Measurements from ENCODE around the gene CLIC4.

DNA sequence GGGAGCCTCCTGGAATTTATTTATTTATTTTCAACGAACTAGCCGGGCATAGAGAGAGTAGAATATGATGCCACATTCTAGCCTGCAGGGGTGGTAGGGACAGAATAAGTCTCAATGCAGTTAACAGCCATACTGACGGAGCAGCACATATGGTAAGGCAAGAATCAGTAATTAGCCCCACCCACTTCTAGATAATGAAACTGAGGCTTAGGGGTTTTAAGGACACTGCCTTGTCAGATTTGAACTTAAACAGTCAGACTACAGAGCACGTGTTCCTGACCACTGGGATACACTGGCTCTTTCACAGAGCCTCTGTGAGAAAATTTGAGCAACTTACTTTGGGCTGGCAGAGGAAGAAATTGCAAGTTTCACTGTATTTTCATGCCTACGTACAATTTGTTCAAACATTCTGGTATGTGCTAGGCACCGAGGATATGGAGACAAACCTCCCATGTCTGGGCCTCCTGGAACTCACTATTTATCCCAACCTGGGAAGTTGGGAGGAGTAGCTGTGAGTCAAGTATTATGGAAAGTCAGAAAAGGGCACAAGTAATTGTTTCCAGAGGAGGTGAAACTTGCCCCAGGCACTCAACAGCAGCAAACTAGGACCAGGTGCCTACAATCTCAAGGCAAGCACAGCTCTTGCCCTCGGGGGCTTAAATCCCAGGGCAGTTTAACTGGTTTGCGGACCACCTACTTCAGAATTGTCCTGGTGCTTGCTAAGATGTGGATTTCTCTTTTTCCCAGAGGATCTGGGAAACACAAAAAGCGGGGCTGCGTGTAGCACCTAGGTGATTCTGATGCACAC lies 1.6 kb upstream of the CLIC4 start:
- no peak for TF ChIP-seq CTCF (IDR thresholded peaks at IDR 0.05)
- TF ChIP-seq POLR2A (IDR thresholded peaks at IDR 0.05), result no peak

Data from Peyer's patch (tissue), 4 donors.